PFSK-1 (cell line): ENCODE results near the gene DENND6B.
A peak's percentile ranks its signal among the peaks of the same experiment; 100 is the strongest.

Experiments used
- FOXP2 ChIP-seq: optimal IDR thresholded peaks from 2 replicates; pipeline ENCODE3; 2011; ENCODE audit warnings: borderline replicate concordance, control low read depth, inconsistent platforms; ENCODE audit not compliant: insufficient read depth; ENCODE audit errors: extremely low read length, extremely low read depth
- POLR2AphosphoS5 ChIP-seq: IDR thresholded peaks from 2 replicates; pipeline ENCODE4 v1.6.1; 2012; ENCODE audit warnings: low read depth, mild to moderate bottlenecking, control low read depth, low read length, moderate library complexity
- REST ChIP-seq, 2 experiments: IDR thresholded peaks; 2 replicates each; pipeline versions ENCODE4 v1.6.1 to v1.8.0; 2011 to 2012; ENCODE audit warnings: low read depth in 2 of 2, low read length in 2 of 2, control low read depth in 1 of 2, inconsistent platforms in 1 of 2, mild to moderate bottlenecking in 1 of 2, moderate library complexity in 1 of 2; ENCODE audit not compliant: insufficient read depth in 1 of 2
- SIN3A ChIP-seq: IDR thresholded peaks from 2 replicates; pipeline ENCODE4 v1.6.1; 2012; ENCODE audit warnings: mild to moderate bottlenecking, low read length, moderate library complexity, borderline replicate concordance; ENCODE audit not compliant: insufficient read depth
- TAF1 ChIP-seq: IDR thresholded peaks from 2 replicates; pipeline ENCODE4 v1.6.1; 2012; ENCODE audit warnings: low read length, control low read depth, borderline replicate concordance; ENCODE audit not compliant: insufficient read depth

Gene DENND6B

DNA sequence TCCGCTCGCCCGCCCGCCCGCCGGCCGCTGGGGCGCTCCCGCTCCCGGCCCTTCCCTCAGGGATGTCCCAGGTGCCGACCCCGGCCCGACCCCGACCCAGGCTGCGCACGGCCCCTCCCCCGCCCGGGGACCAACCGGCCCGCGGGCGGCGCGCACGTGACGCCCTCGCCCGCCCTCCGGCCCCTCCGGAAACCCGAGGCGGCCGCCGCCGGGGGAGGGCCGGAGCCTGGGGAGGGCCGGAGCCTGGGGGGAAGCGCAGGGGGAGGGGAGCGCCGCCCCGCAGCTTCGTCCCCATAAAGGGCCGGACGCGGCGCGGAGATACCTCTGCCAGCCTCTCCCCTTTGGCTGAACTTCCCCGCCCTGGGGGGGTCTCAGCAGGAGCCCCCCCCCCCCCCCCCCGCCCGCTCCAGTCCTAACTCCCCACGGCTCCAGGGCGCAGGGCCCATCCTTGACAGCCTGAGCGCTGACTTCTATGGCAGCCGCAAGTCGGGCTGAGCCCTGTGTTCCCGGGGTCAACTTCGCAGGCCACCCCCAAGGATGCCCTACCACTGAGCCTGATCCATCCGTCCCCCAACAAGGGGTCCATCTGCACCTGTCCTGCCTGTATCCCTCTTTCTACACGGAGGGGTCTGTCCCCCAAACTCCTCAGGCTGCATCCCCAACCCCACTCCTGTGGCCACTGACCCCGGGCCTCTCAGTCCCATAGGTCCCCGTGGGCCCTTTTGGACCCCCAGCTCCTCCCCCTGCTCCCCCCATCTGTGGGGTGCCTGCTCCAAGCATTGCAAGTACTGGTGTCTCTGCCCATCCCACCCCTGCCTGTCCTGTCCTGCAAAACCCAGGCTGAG, 65.0 kb downstream of the DENND6B start, which contains the start of gene MAPK12:
Gene MAPK12 (minus strand): TSS at position 69 of the 845 bp plus-strand sequence. CDS start 174 bp downstream, outside the sequence.
- 0 out of 2 replicates have a peak, but pooled peaks have one; percentile 2 for TF ChIP-seq TAF1
- peak; percentile 51 for TF ChIP-seq FOXP2
- TF ChIP-seq REST (IDR thresholded peaks at IDR 0.05; ENCODE audit: insufficient read depth in 1 of 2, low read depth in 2 of 2, low read length in 2 of 2), result no peak
- TF ChIP-seq SIN3A, result no peak
- TF ChIP-seq POLR2AphosphoS5, result no peak

DNA sequence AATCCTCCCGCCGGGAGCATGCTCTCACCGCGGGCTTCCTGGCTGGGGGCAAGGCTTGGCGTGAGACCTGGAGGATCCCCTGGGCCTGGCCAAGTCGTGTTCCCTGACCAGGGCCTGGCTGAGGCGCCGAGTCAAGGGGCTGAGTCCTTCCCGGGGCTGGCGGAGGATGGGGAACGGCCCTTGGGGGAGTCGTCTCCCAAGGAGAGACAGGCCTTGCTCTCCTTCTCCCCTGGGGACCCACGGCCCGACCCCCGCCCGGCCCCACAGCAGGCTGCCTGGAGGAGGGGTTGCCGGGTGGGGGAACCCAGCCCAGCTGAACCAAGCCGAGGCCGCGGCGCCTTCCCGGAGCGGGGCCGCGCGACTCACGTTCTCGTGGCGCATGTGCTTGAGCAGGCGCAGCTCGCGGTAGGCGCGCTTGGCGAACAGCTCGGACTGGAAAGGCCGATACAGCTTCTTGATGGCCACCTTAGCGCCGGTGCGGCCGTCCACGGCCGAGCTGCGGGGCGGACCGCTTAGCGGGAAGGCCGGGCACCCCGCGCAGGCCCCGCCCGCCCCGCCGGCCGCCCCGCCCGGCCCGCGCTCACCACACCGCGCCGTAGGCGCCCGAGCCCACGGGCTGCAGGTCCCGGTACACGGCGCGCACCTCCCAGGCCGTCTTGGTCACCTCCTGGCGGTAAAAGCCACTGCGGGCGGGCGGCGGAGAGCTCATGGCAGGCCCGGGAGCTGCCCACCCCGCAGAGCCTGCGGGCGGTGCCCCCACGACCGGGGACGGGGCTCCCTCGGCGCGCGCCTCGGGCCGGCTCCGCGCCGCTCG, 65.8 kb downstream of the DENND6B start:
- no peak for TF ChIP-seq REST (IDR thresholded peaks at IDR 0.05; ENCODE audit: insufficient read depth in 1 of 2, low read depth in 2 of 2, low read length in 2 of 2)
- 0 out of 2 replicates have a peak, but pooled peaks have one; percentile 1 for TF ChIP-seq TAF1

DNA sequence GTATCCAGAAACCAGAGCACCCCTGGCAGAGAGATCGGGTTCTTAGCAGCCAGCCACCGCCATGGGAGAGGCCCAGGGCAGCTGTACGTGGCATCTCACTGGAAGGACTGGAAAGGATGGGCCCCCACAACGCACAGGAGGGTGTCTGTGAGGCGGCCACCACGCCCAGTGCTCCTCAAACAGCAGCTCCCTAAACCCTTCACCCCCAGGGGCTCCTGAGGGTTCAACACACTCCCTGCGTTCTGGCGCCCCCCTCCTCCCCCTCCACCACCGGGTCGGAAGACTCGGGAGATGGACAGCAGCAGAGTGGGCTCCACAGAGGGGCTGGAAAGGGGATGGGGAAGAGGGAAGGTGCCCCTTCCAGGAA, 66.4 kb downstream of the DENND6B start:
- TF ChIP-seq FOXP2 (no peak), REST (IDR thresholded peaks at IDR 0.05; ENCODE audit: insufficient read depth in 1 of 2, low read depth in 2 of 2, low read length in 2 of 2) (no peak), TAF1 (no peak), SIN3A (no peak)

DNA sequence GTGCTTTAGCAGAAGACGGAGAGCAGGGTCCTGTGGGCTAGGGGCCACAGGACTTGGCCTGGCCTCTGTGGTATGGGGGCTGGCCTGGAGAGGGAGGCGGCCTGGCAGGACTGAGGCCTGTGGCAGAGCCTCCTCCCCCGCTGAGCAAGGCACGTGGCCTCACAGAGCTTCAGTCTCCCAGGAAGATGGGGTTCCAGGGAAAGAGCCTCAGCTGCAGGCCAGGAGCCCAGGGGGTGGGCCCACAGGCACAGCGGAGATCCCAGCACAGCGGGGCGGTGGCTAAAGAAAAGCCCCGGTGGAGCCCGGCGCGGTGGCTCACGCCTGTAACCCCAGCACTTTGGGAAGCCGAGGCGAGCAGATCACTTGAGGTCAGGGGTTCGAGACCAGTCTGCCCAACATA, 67.5 kb downstream of the DENND6B start:
- TF ChIP-seq POLR2AphosphoS5, result no peak
- TF ChIP-seq SIN3A, result no peak
- no peak for TF ChIP-seq TAF1
- no peak for TF ChIP-seq REST (IDR thresholded peaks at IDR 0.05; ENCODE audit: insufficient read depth in 1 of 2, low read depth in 2 of 2, low read length in 2 of 2)
- TF ChIP-seq FOXP2, result no peak
